Erythroblast (primary cell): ENCODE data around the gene STOML1.

Source experiments
- GATA1 ChIP-seq: IDR thresholded peaks from 2 replicates; pipeline ENCODE4 v1.6.1; 2011; ENCODE audit warnings: low read depth, mild to moderate bottlenecking, control low read depth, low read length, moderate library complexity
- POLR2A ChIP-seq: IDR thresholded peaks from 2 replicates; pipeline ENCODE4 v1.6.1; 2011; ENCODE audit warnings: mild to moderate bottlenecking, low read length

GRCh38 chr15:73950479-73950830 is 41.6 kb downstream of the STOML1 start:
- no peak for TF ChIP-seq POLR2A
- TF ChIP-seq GATA1: no peak
